Skin epidermis (tissue), 12 donors: Measurements from ENCODE around the gene MADD.

Source experiments
- H3K27ac ChIP-seq, 21 experiments: fragments of 200-600 bp; sonication (generic) in 11 of 21; one replicate each; pipeline ENCODE4 v1.5.0; 2020; ENCODE audit warnings: mild to moderate bottlenecking in 3 of 21, inconsistent platforms in 2 of 21, moderate library complexity in 2 of 21
- H3K4me3 ChIP-seq, 7 experiments: fragments of 200-600 bp; sonication (generic) in 2 of 7; one replicate each; pipeline ENCODE4 v1.5.0; 2020; ENCODE audit warnings: inconsistent platforms in 2 of 7, mild to moderate bottlenecking in 2 of 7, moderate library complexity in 1 of 7

MADD gene

DNA sequence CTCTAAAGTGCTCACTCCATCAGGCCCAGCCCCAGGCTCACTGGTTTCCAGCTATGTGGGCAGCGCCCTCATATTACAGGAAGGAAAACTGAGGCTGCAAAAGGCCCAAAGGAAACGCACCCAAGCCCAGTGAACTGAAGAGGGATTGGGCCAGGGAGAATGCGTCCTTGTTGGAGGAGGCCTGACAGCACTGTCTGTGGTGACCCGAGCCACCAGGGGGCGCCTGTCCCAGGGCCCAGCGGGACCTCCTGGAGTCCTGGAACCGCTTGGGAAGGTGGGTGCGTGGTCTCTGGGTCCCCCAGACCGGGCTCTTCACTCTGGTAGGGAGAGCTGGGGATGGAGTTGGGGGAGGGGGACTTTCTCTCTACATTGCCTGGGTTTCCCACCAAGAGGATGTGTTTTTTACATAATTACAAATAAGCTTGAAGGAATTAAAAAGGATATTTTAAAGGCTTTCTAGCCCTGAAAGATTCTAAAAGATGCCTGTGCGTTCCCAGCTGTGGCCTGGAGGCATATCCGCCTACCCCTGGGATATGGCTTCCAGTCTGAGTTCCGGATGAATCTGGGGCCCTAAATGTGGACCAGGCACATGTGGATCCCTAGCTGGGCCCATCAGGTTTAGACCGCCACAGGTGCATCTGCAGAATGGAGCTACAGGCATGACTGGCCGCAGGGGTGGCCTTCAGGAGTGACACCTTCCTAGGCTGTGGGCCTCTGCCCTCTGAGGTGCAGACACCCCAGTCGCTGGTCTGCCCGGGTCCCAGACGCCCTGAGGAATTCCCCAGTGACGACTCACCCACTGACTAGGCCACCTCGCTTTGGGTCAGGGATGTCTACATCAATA lies 104.2 kb downstream of the MADD start:
- peak overlapping the region in 15 of 21 experiments; percentile 4 to 93 (median 46) for H3K27ac ChIP-seq
- peak overlapping the region in 4 of 7 experiments; percentile 8 to 39 (median 34) for H3K4me3 ChIP-seq

DNA sequence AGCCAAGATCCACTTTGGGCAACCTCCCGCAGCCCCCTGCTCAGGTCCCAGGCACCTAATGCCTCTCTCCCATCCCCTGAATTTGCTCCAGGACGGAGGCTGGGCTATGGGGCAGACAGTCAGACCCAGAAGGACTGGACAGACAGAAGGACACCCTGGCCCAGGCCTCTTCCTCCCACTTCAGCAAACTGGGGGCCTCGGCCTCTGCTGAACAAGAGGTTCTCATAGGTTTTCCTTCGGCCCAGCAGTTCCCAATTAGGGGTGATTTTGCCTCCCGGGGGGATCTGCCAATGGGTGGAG lies 104.7 kb downstream of the MADD start:
- Histone ChIP-seq H3K27ac (peak overlapping the region in 11 of 21 experiments; percentile 4 to 93 (median 32)), H3K4me3 (peak overlapping the region in 4 of 7 experiments; percentile 32 to 41 (median 38))

DNA sequence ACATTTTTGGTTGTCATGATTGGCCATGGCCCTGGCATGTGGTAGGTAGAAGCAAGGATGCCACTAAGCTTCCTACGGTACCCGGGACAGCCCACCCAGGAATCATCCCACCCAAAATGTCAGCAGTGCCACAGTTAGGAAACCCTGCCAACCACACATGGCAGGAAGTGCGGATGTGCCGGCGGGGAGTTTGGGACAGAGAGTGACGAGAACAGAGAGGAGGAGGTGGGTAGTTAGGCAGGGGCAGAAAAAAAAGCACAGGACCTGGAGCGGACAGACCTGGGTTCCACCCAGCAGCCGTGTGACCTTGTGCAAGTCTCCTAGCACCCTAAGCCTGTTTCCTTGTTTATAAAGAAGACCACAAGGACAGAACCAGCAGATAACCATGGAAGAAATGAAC lies 105.1 kb downstream of the MADD start:
- peak overlapping the region in 4 of 7 experiments; percentile 32 to 41 (median 38) for H3K4me3 ChIP-seq
- peak overlapping the region in 11 of 21 experiments; percentile 4 to 93 (median 69) for H3K27ac ChIP-seq

DNA sequence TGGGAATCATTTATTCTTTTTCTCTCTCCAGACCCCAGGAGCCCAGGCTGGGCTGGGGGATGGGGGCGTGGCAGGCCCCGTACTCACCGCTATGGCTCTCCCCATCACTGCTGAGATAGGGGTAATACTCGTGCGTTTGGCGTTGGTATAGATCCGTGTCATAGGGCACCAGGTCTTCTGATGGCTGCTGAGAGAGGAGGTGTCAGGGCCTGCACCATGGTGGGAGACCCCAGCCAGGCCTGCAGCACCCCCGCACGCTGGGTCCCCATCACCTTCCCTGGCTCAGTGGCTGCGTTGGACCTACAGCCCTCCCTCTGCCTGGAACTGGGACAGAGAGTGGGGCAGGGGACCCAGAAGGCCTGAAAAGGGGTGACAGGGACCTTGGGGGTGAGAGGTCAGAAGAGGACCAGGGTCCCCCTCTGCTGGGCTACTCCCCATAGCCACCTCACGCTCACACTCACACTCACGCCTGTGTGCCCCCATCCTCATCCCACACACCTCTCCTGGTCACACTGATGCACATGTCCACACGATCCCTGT lies 105.7 kb downstream of the MADD start:
- Histone ChIP-seq H3K27ac (peak overlapping the region in 12 of 21 experiments; percentile 18 to 93 (median 86)), H3K4me3 (peak overlapping the region in 6 of 7 experiments; percentile 19 to 41 (median 34))

DNA sequence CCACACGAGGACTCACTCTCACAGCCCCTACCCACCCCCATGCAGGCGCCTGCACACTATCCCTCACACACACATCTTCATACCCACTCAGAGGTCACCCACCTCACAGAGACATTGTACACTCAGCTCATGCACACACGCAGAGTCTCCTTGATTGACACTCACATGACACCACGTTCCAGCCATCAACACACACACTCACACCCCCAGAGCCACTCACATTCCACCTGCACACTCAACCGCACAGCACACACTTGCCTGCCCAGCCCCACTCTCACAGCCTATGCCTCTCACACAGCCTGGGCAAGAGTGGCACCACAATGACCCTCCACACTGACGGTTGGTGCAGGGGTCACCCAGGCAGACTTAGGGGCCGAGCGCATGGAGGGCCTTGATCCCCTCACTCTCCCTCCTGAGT lies 106.2 kb downstream of the MADD start:
- Histone ChIP-seq H3K4me3 (peak overlapping the region; percentile 6 to 41 (median 32)), H3K27ac (peak overlapping the region in 15 of 21 experiments; percentile 38 to 93 (median 85))

DNA sequence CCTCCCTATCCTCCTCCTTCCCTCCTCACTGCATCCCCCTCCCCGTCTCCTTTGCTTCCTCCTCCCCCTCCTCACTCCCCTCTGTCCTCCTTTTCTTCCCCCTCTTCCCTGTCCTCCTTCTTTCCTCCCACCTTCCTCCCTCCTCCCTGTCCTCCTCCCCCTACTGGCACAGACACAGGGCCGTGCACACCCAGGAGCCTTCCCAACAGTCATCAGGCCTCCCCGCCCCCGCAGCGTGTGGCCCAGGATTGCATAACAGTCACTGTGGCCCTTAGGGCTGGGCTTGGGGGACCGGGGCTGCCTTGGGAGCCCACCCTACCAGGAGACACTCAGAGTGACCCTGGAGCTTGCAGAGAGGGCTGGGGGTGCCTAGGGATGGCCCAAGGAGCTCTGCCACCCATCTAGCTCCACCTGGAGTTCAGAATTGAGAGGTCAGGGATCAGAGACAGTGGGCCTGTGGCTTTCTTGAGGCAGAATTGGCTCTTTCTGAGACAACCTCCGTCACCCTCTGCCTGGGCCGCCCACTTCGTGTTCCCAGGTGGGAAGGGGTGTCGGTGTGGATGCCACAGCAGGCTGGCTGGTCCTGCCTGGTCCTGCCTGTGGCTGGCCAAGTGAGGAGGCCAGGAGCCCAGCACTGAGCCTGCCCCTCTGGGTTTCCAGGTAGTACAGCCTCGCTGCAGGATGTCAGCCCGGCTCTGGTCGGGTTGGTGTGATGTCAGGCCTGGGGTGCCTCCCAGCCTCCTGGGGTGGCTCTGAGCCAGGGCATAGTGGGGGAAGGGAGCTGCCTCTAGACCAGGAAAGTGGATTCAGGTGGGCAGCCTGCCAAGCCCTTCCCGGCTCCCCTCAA lies 106.8 kb downstream of the MADD start:
- H3K4me3 ChIP-seq, result peak overlapping the region; percentile 21 to 41 (median 32)
- peak overlapping the region in 20 of 21 experiments; percentile 31 to 93 (median 85) for H3K27ac ChIP-seq

DNA sequence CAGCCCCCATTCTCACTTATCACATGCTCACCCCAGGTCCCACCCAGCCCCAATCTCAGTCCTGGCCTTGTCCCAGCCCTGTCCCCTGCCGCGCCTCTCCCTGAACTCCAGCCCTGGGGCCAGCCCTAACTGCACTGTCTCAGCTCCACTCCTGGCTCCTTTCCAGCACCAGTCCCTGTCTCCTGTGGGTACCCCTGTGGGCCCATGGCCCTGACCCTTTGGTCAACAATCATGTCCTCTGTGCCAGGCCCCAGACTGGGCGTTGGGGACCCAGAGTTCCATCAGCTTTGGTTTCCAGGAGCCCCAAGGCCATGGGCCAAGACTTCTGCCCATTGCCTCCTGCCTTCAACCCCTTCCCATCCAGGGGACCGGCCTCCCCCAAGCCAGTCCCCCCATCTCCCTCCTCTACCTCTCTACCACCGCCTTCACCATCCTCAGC lies 107.7 kb downstream of the MADD start:
- Histone ChIP-seq H3K27ac (peak overlapping the region; percentile 34 to 93 (median 85)), H3K4me3 (peak overlapping the region; percentile 21 to 41 (median 32))

DNA sequence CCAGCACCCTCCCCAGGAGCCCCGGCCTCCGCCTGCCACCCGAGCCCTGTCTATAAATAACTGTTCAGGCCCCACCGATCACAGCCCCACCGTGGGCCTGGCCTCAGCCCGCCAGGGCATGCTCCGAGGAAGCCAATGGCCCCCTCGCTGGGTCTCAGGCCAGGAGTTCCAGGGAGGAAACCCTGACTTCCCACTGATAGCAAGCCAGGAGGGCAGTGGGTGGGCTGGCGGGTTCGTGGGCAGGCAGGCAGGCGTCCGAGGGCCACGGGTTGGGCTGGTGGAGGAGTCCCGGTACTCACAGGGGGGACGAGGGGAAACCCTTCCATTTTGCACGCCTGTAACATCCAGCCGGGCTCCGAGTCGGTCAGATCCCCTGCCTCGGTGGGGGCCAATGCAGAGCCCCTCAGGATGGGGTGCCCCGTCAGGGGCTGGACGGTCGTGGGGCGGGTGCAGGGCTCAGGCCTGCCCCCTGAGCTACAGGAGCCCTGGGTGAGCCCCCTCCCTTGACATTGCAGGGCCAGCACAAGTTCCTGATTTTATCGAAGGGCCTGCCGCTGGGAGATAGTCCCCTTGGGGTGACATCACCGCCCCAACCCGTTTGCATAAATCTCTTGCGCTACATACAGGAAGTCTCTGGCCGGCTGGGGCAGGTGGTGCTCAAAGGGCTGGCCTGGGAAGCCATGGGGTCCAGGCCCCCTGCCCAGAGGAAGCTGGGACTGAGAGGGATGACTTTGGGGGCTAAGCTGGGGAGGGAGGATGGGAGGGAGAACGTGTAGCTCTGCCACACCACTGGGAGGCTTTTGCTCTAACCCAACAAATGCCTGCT lies 108.3 kb downstream of the MADD start, which contains the start of gene SPI1:
Gene SPI1, minus strand, starts transcription at position 538 of the 826 bp plus-strand sequence. Its CDS starts 194 bp downstream, at position 344.
- Histone ChIP-seq H3K27ac (peak within 1 kb of the TSS; percentile 34 to 93 (median 85)), H3K4me3 (peak within 1 kb of the TSS; percentile 21 to 41 (median 32))

DNA sequence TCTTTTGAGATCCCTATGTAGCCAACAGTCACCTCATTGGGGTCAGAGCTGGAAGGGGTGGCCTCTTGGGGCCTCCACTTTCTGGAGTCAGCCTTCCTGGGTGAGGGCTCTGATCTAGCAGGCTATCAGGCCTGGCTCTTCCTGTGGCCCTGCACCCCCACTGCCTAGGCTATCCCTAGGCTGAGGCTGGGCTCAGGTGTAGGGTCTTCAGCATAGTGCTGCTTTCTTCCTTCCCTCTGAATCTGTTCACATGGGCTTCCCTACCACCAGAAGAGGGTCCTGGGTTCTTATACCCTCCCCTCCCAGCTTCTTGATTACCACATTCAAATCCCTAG lies 108.9 kb downstream of the MADD start:
- H3K4me3 ChIP-seq, result peak overlapping the region in 1 of 7 experiments; percentile 27
- H3K27ac ChIP-seq, result peak overlapping the region in 17 of 21 experiments; percentile 49 to 93 (median 85)

DNA sequence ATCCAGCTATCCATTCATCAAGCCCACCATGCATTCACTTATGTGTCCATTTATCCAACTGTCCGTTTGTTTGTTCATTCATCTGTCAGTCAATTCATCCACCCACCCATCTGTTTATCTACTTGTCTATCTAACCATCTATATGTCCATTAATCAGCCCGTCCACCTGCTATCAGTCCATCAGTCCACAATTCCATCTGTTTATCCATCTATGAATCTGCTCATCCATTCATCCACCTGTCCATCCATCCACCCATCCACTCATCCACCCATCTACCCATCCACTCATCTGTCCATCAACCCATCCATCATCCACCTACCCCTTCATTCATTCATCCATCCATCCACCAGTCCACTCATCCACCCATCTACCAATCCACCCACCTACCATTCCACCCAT lies 109.4 kb downstream of the MADD start:
- Histone ChIP-seq H3K27ac (peak overlapping the region in 8 of 21 experiments; percentile 70 to 93 (median 86)), H3K4me3 (no peak overlapping the region)
